ENCODE measurements around the gene FGD3.
"Not testable (repeated sequence)": the region's sequence is repeated elsewhere in the genome, so short reads cannot be mapped to it uniquely, and the experiment has no call there.

FGD3 gene, protein sequence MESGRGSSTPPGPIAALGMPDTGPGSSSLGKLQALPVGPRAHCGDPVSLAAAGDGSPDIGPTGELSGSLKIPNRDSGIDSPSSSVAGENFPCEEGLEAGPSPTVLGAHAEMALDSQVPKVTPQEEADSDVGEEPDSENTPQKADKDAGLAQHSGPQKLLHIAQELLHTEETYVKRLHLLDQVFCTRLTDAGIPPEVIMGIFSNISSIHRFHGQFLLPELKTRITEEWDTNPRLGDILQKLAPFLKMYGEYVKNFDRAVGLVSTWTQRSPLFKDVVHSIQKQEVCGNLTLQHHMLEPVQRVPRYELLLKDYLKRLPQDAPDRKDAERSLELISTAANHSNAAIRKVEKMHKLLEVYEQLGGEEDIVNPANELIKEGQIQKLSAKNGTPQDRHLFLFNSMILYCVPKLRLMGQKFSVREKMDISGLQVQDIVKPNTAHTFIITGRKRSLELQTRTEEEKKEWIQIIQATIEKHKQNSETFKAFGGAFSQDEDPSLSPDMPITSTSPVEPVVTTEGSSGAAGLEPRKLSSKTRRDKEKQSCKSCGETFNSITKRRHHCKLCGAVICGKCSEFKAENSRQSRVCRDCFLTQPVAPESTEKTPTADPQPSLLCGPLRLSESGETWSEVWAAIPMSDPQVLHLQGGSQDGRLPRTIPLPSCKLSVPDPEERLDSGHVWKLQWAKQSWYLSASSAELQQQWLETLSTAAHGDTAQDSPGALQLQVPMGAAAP

GRCh38 chr9:92947268-92948037, at the start of gene FGD3:
Gene FGD3, plus strand, starts transcription at chr9:92947523. Its CDS starts 28,734 bp downstream, at chr9:92976257.
- FAIRE-seq, result no peak

DNA sequence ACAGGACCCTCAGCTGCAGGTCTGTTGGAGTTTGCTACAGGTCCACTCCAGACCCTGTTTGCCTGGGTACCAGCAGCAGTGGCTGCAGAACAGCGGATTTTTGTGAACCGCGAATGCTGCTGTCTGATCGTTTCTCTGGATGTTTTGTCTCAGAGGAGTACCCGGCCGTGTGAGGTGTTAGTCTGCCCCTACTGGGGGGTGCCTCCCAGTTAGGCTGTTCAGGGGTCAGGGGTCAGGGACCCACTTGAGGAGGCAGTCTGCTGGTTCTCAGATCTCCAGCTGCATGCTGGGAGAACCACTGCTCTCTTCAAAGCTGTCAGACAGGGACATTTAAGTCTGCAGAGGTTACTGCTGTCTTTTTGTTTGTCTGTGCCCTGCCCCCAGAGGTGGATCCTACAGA, 42.2 kb upstream of the FGD3 start:
- not testable (repeated sequence) for FAIRE-seq

- FAIRE-seq, result no peak
Measured at GRCh38 chr9:92911511-92912475, 35.5 kb upstream of the FGD3 start.

- no peak for FAIRE-seq
Measured at GRCh38 chr9:92917176-92917800, 30.0 kb upstream of the FGD3 start.

DNA sequence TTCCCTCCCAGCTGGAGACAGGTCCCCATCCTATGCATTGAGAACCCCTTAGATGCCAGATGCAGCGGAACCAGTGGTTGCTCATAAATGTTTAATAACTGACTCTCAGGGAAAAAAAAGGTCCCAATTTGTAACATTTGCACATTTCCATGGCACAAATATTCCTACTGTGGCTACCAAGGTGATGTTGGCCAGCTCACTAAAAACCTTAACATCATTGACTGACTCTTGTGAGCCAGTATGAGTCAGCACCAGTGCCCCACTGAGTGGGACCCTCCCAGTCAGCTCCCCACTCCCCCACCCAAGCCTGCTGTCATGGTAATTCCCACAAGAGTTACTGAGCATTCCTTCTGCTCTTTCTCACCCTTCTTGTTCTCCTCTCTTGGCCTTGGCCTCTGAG, 26.9 kb upstream of the FGD3 start:
- FAIRE-seq, result no peak

DNA sequence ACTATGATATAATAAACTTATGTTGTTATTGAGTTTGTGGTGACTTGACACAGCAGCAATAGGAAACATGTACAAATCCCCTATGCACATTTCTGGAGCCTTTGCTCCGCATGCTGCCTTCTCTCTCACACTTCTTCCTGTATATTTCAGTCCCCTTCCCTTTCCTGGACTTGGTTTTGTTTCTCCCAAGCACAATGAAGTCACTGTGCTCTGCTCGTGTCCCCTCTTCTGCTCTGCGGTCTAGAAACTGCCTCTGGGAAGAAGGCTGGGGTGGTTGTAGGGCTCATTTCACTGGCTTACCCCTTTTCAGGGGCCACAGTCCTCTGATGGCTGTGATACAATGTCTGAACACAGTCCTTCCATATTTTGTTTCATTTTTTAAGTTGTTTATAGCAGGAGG, 15.7 kb upstream of the FGD3 start:
- no peak for FAIRE-seq

GRCh38 chr9:92934321-92934720, 13.0 kb upstream of the FGD3 start:
- FAIRE-seq, result no peak

DNA sequence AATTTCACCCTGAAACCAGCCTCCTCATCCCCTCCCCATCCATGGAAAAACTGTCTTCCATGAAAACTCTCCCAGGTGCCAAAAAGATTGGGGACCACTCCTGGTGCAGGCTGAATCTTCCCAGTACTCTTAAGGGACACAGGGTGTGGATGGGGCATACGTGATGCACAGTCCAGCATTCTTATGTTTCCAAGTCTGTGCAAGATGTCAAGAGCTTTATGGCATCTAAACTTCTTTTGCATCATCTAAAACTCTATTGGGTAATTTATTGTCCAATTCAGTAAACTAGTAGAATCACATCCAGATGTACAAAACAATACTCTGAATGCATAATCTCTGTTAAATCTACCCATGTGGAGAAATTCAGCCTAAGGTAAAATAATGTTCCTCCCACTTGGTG, 9.3 kb upstream of the FGD3 start:
- no peak for FAIRE-seq

DNA sequence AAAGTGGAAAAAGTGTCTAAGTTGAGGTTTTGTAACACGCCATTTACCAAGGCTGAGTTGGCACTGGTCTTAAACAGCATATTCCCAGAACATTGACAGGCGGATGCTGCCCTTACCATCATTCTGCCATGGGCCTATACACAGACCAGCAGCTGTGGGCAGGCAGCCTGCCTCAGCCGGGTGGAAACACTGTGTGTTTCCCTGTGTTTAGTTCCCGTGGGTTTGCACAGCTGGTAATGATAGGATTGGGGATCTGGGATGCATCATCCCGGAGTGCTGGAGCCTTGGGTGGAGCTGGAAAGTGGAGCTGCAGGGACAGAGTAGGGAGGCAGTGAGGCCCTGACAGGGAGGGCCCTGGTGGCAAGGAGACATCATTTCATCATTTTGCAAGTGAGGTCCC, 5.5 kb upstream of the FGD3 start:
- no peak for FAIRE-seq

DNA sequence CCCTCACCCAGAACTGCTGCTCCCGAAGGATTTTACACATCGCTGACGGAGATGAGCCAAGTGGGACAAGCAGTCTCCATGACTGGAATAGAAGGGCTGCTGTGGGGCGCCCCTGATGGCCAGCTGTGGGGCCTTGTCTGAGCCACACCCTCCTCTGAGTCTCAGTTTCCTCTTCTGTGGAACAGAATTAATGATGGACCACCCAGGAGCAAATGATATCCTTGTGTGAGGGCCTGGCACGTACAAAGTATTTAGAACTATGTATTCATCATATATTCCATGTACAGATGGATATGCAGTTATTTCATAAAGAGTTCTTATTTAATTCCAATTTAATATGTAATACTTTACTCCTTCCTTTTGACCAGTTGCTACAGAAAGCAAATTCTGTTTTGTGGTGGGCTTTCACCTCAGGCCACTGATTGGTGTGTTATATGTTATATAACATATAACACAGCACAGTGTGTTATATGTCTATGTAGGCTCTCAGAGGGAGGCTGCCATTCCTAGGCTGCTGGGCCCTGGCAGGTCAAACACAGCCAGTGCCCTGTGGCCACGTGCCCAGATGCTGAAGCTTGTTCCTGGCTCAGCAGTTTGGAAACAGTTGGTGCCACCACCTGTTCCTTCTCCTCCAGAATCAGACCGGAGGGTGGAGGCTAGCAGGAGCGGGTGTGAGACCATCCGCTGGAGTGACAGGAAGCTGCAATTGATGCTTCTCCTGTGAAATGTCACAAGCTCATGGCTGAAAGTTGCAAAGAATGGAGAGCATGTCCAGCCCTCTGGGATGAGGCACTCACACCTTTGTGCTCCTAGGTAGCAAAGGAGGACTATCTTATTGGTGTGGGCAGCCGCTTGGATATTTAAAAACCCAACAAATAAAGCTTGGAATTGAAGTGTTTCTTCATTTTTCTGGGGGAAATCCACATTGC, 4.4 kb upstream of the FGD3 start:
- FAIRE-seq, result no peak

DNA sequence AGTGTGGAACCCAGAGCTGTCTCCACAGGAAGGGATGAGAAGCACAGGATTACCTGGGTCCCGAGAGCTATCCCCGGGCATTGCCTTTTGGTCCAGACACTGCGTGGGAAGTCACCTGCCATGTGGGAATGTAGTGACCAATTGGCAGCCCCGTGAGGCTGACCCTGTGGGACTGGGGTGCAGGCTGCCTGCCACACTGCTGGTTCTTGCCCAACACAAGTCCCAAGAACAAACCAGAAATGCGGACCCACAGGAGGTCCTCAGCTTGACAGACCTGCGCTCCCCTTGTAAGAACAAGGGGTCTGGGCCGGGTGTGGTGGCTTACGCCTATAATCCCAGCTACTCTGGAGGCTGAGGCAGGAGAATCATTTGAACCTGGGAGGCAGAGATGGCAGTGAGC, 2.4 kb upstream of the FGD3 start:
- FAIRE-seq, result no peak

GRCh38 chr9:92945796-92946195, 1.5 kb upstream of the FGD3 start:
- FAIRE-seq, result no peak

GRCh38 chr9:92948038-92948534, 763 bp downstream of the FGD3 start:
- FAIRE-seq, result no peak

DNA sequence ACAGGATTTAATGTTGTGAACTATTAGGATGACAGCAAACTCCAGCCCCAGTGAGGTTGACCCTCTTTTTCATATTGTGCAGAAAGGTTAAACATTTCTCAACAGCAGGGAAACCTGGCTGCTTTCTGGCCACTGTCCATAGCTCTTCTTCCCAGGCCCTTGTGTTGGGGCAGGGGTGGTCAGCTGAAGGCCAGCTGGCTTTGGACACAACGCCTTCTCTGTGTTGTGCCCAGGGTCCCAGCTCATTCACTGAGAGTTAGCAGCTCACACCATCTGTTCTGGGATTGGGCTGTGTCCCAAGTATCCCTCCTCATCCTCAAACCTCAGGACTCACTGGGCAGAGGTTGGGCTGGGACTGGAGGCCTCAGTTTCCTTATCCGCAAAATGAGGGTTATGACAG, 1.3 kb downstream of the FGD3 start:
- no peak for FAIRE-seq

DNA sequence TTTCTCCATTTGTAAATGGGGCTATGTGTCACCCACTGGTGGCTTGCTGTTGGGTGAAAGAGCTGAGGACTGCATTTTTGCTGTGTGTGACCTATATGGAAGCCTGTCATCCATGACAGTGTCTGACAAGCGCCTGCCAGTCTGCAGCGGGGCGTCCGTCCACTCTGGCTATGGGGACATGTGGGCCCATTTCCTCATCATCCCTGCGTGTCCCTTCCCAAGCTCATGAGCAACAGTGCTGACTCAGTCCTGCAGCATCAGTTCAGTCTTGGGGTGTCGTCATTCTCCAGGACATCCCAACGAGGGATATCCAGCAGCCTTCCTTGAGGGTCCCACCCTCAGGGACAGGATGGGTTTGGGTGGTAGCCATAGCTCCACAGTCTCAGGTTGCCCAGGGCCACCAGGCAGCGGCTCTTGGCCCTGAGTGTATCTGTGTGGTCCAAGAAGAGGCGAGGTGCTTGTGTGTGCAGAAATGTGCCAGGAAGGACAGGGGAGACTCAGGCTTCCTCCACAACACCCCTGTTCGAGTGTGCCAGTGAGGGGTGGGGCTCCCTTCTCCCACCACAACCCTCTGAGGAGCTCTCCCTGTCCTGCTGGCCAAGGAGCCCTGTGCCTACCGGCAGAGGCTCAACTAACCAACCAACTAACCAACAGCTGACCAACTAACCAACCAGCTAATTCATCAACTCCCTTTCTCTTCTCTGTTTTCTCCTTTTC, 2.1 kb downstream of the FGD3 start:
- FAIRE-seq, result no peak

GRCh38 chr9:92950359-92950955, 3.1 kb downstream of the FGD3 start:
- FAIRE-seq, result no peak

DNA sequence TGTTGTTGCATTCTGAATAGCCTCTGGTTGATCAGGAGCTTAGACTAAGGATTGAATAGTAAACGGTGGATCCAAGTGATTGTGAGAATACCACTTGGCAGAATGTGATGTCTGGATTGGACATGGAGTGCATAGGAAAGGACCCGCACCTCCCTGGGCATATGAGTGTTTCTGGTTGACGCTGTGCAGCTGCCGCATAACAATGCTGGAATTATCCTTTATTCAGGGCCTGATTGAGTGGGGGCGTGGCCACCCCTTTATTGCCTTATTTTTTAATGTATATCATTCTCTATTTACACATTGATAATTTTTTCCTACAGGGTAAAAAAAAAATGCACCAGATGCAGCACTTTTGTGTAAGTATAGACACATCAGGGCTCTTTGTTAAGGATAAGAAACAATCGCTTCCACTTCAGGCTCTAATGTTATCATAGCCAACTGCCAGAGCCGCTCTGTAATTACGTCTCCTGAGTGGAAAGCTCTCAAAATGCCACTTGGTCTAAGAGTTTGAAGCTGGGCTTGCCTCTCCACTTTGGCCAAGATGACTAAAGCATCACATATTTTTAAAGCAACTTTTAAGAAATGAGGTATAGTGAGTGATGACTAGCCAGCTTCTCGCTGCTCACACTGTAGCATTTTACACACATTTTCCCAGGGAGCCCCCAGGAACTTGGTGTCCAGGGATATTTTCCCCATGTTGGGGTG, 5.7 kb downstream of the FGD3 start:
- no peak for FAIRE-seq

DNA sequence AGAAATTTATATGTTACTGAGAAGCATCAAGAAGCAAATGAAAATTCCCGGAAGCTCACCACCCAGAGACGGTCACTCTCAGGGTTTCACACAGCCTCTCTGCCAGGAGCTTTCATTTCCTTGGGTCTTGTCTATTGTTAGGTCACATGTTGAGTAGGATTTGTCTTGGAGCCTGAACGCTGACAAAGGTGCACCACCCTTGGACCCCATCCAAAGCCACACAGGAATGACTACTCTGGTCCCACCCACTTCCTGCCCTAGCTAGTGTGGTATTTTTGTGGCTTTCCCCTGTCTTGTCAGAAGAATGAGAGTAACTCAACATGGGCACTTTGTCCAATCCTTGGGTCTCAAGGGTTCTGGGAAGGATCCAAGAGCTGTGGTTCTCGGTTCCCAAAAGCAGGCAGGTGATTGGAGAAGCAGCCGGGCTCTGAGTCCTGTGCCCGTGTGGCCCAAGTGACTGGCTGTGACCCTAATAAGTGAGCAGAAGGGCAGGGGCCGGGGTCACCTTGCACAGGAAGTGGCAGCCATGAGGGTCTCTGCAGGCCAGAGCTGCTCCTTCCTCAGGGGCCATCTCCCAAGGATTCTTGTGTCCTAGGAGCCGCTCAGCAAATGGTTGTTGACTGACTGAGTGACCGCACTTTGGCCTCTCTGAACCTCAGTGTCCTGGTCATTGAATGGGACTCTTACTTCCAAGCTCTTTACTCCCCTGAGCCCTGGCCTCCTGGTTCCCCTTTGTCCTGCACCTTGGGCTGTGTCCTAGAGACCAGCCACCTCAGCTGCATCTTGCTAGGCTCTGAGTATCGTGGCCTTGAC, 6.9 kb downstream of the FGD3 start:
- FAIRE-seq, result no peak
